Panc1 (cell line): ENCODE measurements around the gene SGMS1. TPM values are rescaled to one million over a fixed set of nuclear protein-coding genes. Genes with fewer than 3 reads are reported as not detected.

Experiments
- ATAC-seq: fragments of 200-7000 bp; cut with Tn5 transposase; 2 replicates; pipeline ENCODE4 v1.9.1; 2020; ENCODE audit warnings: mild to moderate bottlenecking, moderate library complexity
- BruUV-seq: library from RNA; stranded (reverse); fragments of 400-500 nt; replicated peaks from 2 replicates; lab custom pipeline; 2021; lab: Mats Ljungman, UMichigan
- CTCF ChIA-PET: fragments of 300-600 bp; sonication (Branson Sonifier 250); formaldehyde crosslinking; loops from one replicate; lab custom pipeline; 2022; ENCODE audit warnings: antibody characterized with exemption; lab: Charles Lee
- POLR2A ChIA-PET: fragments of 300-600 bp; sonication (Branson Sonifier 250); formaldehyde crosslinking; loops from one replicate; lab custom pipeline; 2022; ENCODE audit warnings: antibody characterized with exemption; lab: Charles Lee
- DNase-seq: peaks from one replicate; pipeline ENCODE4 v3.0.0-alpha.2; 2010; ENCODE audit warnings: low read depth, low spot score
- H3K27ac ChIP-seq: 2 replicates; pipeline ENCODE4 v1.5.1; 2011; ENCODE audit warnings: mild to moderate bottlenecking, low read length, inconsistent platforms
- H3K27me3 ChIP-seq: fragments of 200-500 bp; sonication (Bioruptor generic); 2 replicates; pipeline ENCODE4 v1.6.0; 2014; ENCODE audit warnings: low read length, inconsistent platforms; ENCODE audit not compliant: control insufficient read depth, insufficient read depth
- H3K36me3 ChIP-seq: fragments of 200-500 bp; sonication (Bioruptor generic); 2 replicates; pipeline ENCODE4 v1.5.1; 2014; ENCODE audit warnings: inconsistent platforms, mild to moderate bottlenecking, low read length, moderate library complexity; ENCODE audit not compliant: control insufficient read depth, insufficient read depth
- H3K4me1 ChIP-seq: 2 replicates; pipeline ENCODE4 v1.5.1; 2011; ENCODE audit warnings: inconsistent platforms, mild to moderate bottlenecking, low read length, moderate library complexity; ENCODE audit not compliant: control insufficient read depth, insufficient read depth
- H3K4me3 ChIP-seq, 2 experiments: 2 replicates each; pipeline ENCODE4 v1.5.1; 2011 to 2012; ENCODE audit warnings: low read depth in 2 of 2, low read length in 2 of 2, mild to moderate bottlenecking in 2 of 2, inconsistent platforms in 1 of 2, moderate library complexity in 1 of 2
- H3K9me3 ChIP-seq: fragments of 200-500 bp; sonication (Bioruptor generic); 2 replicates; pipeline ENCODE4 v1.5.1; 2014; ENCODE audit warnings: low read depth, mild to moderate bottlenecking, inconsistent platforms, low read length, moderate library complexity; ENCODE audit not compliant: control insufficient read depth, insufficient read depth
- CTCF ChIP-seq: fragments of 450-650 bp; IDR thresholded peaks from 2 replicates; pipeline ENCODE4 v1.5.1; 2017; ENCODE audit warnings: mild to moderate bottlenecking
- POLR2AphosphoS5 ChIP-seq: IDR thresholded peaks from 2 replicates; pipeline ENCODE4 v1.6.1; 2012; ENCODE audit warnings: mild to moderate bottlenecking, low read depth, low read length, moderate library complexity
- REST ChIP-seq, 2 experiments: IDR thresholded peaks; 2 replicates each; pipeline ENCODE4 v1.6.1; 2011 to 2012; ENCODE audit warnings: low read depth in 2 of 2, control low read depth in 1 of 2, low read length in 1 of 2, mild to moderate bottlenecking in 1 of 2, moderate library complexity in 1 of 2; ENCODE audit not compliant: insufficient read depth in 1 of 2
- SIN3A ChIP-seq: IDR thresholded peaks from 2 replicates; pipeline ENCODE4 v1.6.1; 2012; ENCODE audit warnings: low read depth, mild to moderate bottlenecking, low read length, moderate library complexity, borderline replicate concordance; ENCODE audit not compliant: insufficient read depth
- TCF7L2 ChIP-seq: IDR thresholded peaks from 2 replicates; pipeline ENCODE4 v1.6.1; 2011; ENCODE audit warnings: mild to moderate bottlenecking, low read depth, low read length, inconsistent platforms
- in situ Hi-C: cut with HindIII; loops from 2 replicates; pipeline ENCODE4 v1.10.0; 2016; ENCODE audit warnings: low sequenced_read_pairs, low pct_unique_long_range_greater_than_20kb
- intact Hi-C: fragments of 100-400 bp; cut with micrococcal nuclease; formaldehyde crosslinking; loops from one replicate; pipeline ENCODE4 v1.10.0; 2022; ENCODE audit not compliant: unreplicated experiment
- total RNA-seq: library from RNA; stranded (reverse); gene quantifications from one replicate; pipeline ENCODE4 v1.2.1, GENCODE V29; 2021; ENCODE audit not compliant: unreplicated experiment

The SGMS1 gene
- total RNA-seq, 1 experiment from 2014 or later, result 22.0 TPM

- ATAC-seq (no peak), DNase-seq (no peak)
- POLR2A ChIA-PET, result no interaction called here
- no TSS peak for BruUV-seq
- no peaks in the 10 kb centered on the region for H3K27me3 ChIP-seq
- no peaks in the 10 kb centered on the region for H3K36me3 ChIP-seq
- no peaks in the 10 kb centered on the region for H3K4me1 ChIP-seq
- intact Hi-C loops (no loop called here), in situ Hi-C loops (no loop called here)
- H3K4me3 ChIP-seq, result no peak overlapping the region
- H3K27ac ChIP-seq, result no peak overlapping the region
- H3K9me3 ChIP-seq, result no peaks in the 10 kb centered on the region
- CTCF ChIA-PET, result no interaction called here
- TF ChIP-seq CTCF (no peak), REST (IDR thresholded peaks at IDR 0.05; ENCODE audit: insufficient read depth in 1 of 2, low read depth in 2 of 2, low read length in 1 of 2) (no peak), TCF7L2 (no peak), POLR2AphosphoS5 (no peak), SIN3A (no peak)
These were observed 279.9 kb downstream of the SGMS1 start for GRCh38 chr10:50343702-50344331.

GRCh38 chr10:50341987-50342386, 281.8 kb downstream of the SGMS1 start:
- Histone ChIP-seq H3K9me3 (no peaks in the 10 kb centered on the region), H3K27ac (no peak overlapping the region), H3K4me3 (no peak overlapping the region), H3K36me3 (no peaks in the 10 kb centered on the region), H3K27me3 (no peaks in the 10 kb centered on the region), H3K4me1 (no peaks in the 10 kb centered on the region)
- intact Hi-C loops (no loop called here), in situ Hi-C loops (no loop called here)
- ChIA-PET CTCF (no interaction called here), POLR2A (no interaction called here)
- no TSS peak for BruUV-seq
- no peak for DNase-seq
- no peak for ATAC-seq
- TF ChIP-seq POLR2AphosphoS5 (no peak), REST (IDR thresholded peaks at IDR 0.05; ENCODE audit: insufficient read depth in 1 of 2, low read depth in 2 of 2, low read length in 1 of 2) (no peak), SIN3A (no peak), CTCF (no peak), TCF7L2 (no peak)
